A673 (cell line): ENCODE data around the gene LYPD8.

Experiments used
- CTCF ChIP-seq: fragments of 300-800, 200-600 bp; sonication (generic); conservative IDR thresholded peaks from 2 replicates; pipeline ENCODE4 v1.5.1; 2017; ENCODE audit warnings: low read depth, mild to moderate bottlenecking, antibody characterized with exemption, low read length, moderate library complexity, mixed read lengths
- EZH2 ChIP-seq: fragments of 200-600 bp; sonication (generic); IDR thresholded peaks from 2 replicates; pipeline ENCODE4 v1.6.1; 2017; ENCODE audit warnings: borderline replicate concordance, low read depth, mild to moderate bottlenecking, mixed read lengths, antibody characterized with exemption, low read length; ENCODE audit not compliant: poor library complexity, severe bottlenecking

DNA sequence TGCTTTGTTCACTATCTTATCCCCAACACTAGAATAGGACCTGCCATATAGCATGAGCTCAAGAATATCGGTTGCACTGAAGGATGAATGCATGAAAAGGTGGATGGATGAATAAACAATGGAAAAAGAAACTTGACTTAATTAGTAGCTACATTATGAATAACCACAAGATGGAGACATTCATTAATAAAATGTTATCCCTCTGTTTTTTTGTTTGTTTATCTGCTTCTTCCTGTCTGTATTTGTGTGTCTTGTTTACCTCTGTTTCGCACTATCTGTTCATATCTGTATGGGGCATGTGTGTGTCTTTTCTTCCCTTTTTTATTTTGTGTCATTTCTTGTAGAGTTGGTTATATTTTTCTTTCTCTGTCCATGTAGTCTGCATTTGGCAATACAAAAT lies 51.9 kb downstream of the LYPD8 start:
- TF ChIP-seq CTCF (peak; percentile 33; the same call in 1 of the 2 replicates), EZH2 (no peak)
